Gastroesophageal sphincter (tissue), 3 donors: ENCODE data around the gene PLPP7.

ENCODE experiments used
- POLR2A ChIP-seq, 2 donors: fragments of 450-650 bp; IDR thresholded peaks; one replicate each; pipeline ENCODE4 v1.6.1; 2017; ENCODE audit warnings: antibody characterized with exemption in 2 of 2, mild to moderate bottlenecking in 2 of 2, moderate library complexity in 1 of 2
- POLR2AphosphoS5 ChIP-seq: sonication (generic); formaldehyde crosslinking; IDR thresholded peaks from one replicate; pipeline ENCODE4 v1.6.1; 2017; ENCODE audit warnings: antibody characterized with exemption
- TF ChIP-seq, protein P1 (sequence below), 4 experiments: fragments of 200-600 bp in 2 of 4; fragments of 450-650 bp in 2 of 4; sonication (generic) in 1 of 4; IDR thresholded peaks; one replicate each; pipeline ENCODE4 v1.5.1; 2017 to 2019; ENCODE audit warnings: antibody characterized with exemption in 4 of 4, mild to moderate bottlenecking in 2 of 4, moderate library complexity in 2 of 4

DNA sequence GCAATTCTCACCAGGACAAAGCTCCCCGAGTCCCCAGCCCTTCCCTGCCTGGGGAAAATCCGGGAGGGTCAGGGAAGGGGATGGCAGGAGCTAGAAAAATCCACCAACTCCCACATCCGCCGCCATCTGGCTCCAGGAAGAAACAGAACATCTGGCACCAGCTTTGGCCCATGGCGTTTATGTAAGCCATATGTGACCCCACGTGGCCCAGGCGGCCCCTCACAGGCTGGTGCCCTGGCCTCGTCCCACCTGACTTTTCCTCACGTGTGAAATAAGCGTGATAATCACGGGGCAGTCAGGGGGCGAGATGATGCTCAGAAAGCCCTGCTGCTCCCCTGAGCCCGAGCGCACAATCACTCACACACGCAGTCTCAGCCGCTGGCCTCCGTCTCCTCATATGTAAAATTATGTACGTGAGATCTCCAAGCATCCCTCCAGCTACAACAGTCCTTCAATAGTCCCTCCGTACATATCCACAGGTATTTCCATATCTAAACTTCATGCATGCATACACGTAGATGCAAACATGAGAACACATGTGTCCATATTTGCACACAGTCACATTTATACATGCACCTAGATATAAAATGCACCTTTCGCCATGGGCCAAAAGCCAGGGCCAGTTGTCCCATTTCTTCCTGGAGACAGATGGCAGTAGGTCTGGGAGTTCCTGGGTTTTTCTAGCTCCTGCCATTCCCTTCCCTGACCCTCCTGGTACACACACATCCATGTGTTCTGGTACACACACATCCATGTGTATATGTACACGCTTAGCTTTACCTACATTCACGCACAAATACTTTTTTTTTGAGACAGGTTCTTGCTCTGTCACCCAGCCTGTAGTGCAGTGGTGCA lies 28.9 kb downstream of the PLPP7 start:
- TF ChIP-seq POLR2A (IDR thresholded peaks at IDR 0.05): no peak
- TF ChIP-seq, protein P1, sequence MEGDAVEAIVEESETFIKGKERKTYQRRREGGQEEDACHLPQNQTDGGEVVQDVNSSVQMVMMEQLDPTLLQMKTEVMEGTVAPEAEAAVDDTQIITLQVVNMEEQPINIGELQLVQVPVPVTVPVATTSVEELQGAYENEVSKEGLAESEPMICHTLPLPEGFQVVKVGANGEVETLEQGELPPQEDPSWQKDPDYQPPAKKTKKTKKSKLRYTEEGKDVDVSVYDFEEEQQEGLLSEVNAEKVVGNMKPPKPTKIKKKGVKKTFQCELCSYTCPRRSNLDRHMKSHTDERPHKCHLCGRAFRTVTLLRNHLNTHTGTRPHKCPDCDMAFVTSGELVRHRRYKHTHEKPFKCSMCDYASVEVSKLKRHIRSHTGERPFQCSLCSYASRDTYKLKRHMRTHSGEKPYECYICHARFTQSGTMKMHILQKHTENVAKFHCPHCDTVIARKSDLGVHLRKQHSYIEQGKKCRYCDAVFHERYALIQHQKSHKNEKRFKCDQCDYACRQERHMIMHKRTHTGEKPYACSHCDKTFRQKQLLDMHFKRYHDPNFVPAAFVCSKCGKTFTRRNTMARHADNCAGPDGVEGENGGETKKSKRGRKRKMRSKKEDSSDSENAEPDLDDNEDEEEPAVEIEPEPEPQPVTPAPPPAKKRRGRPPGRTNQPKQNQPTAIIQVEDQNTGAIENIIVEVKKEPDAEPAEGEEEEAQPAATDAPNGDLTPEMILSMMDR (IDR thresholded peaks at IDR 0.05): no peak
- TF ChIP-seq POLR2AphosphoS5: no peak
